Activated naive CD4-positive, alpha-beta T cell treated with anti-CD3 and anti-CD28 coated beads for 36 hours (primary cell): ENCODE measurements around the gene C2orf76. TPM values are rescaled to one million over a fixed set of nuclear protein-coding genes. Genes with fewer than 3 reads are reported as not detected.
"Not testable (repeated sequence)": the region's sequence is repeated elsewhere in the genome, so short reads cannot be mapped to it uniquely, and the experiment has no call there.

Experiments used
- CTCF ChIA-PET: fragments of 350-600 bp; sonication (Branson Sonifier 250); formaldehyde crosslinking; loops from one replicate; lab custom pipeline; 2021; ENCODE audit warnings: antibody characterized with exemption; lab: Charles Lee
- DNase-seq: peaks from one replicate; pipeline ENCODE4 v3.0.0-alpha.2; 2020
- H3K27ac Mint-ChIP-seq: one replicate; pipeline ENCODE4 v1.8.0; 2021; ENCODE audit warnings: mild to moderate bottlenecking, mixed read lengths
- H3K27me3 Mint-ChIP-seq: one replicate; pipeline ENCODE4 v1.8.0; 2021; ENCODE audit warnings: low read depth, mixed read lengths
- H3K36me3 Mint-ChIP-seq: one replicate; pipeline ENCODE4 v1.8.0; 2021; ENCODE audit warnings: low read depth, mixed read lengths
- H3K4me1 Mint-ChIP-seq: one replicate; pipeline ENCODE4 v1.8.0; 2021; ENCODE audit warnings: low read depth, mixed read lengths
- H3K4me3 Mint-ChIP-seq: one replicate; pipeline ENCODE4 v1.8.0; 2021; ENCODE audit warnings: mild to moderate bottlenecking, moderate library complexity, mixed read lengths
- H3K9me3 Mint-ChIP-seq: one replicate; pipeline ENCODE4 v1.8.0; 2021; ENCODE audit warnings: mixed read lengths
- intact Hi-C: fragments of 100-400 bp; cut with micrococcal nuclease; formaldehyde crosslinking; loops from one replicate; pipeline ENCODE4 v1.15.1; 2023
- total RNA-seq, 2 experiments: library from RNA; stranded (reverse); gene quantifications; one replicate each; pipeline ENCODE4 v1.2.3, GENCODE V29; 2021

C2orf76 gene
- total RNA-seq, 2 experiments from 2014 or later: 9.5 to 11.1 TPM

- H3K4me1 Mint-ChIP-seq, DNase-seq, H3K4me3 Mint-ChIP-seq, intact Hi-C loops, H3K27me3 Mint-ChIP-seq, H3K27ac Mint-ChIP-seq: not testable (repeated sequence)
- CTCF ChIA-PET: interaction anchor here (1.2 kb wide), 1 partner anchor 103 kb away, joined by 3 read pairs; no protein-coding TSS in a partner anchor
- H3K9me3 Mint-ChIP-seq: peaks cover 11% of the 10 kb centered on the region
- H3K36me3 Mint-ChIP-seq: peaks cover 52% of the 10 kb centered on the region
Observed at GRCh38 chr2:119373907-119374745, 7.5 kb upstream of the C2orf76 start.

GRCh38 chr2:119372778-119373568 lies 6.3 kb upstream of the C2orf76 start:
- no peak for DNase-seq
- no peaks in the 10 kb centered on the region for H3K27me3 Mint-ChIP-seq
- no peak overlapping the region for H3K27ac Mint-ChIP-seq
- peaks cover 11% of the 10 kb centered on the region for H3K4me1 Mint-ChIP-seq
- CTCF ChIA-PET: interaction anchor here (1.2 kb wide), 1 partner anchor 104 kb away, joined by 3 read pairs; no protein-coding TSS in a partner anchor
- peaks cover 11% of the 10 kb centered on the region for H3K9me3 Mint-ChIP-seq
- peaks cover 57% of the 10 kb centered on the region for H3K36me3 Mint-ChIP-seq
- H3K4me3 Mint-ChIP-seq: no peak overlapping the region
- intact Hi-C loops: no loop called here

- peaks cover 59% of the 10 kb centered on the region for H3K36me3 Mint-ChIP-seq
- H3K4me1 Mint-ChIP-seq: peaks cover 15% of the 10 kb centered on the region
- peaks cover 11% of the 10 kb centered on the region for H3K9me3 Mint-ChIP-seq
- CTCF ChIA-PET: no interaction called here
- no peak overlapping the region for H3K4me3 Mint-ChIP-seq
- intact Hi-C loops: no loop called here
- no peak for DNase-seq
- H3K27ac Mint-ChIP-seq: no peak overlapping the region
- no peaks in the 10 kb centered on the region for H3K27me3 Mint-ChIP-seq
Observed at GRCh38 chr2:119371111-119371510, 4.5 kb upstream of the C2orf76 start.

- no peak for DNase-seq
- intact Hi-C loops: loop anchor here (5.0 to 10.0 kb wide), 4 partner anchors 327 to 1358 kb away; partner anchors contain the start of genes CCDC93 and RALB
- CTCF ChIA-PET: interaction anchor here (0.7 kb wide), 1 partner anchor 10 kb away, joined by 3 read pairs; no protein-coding TSS in a partner anchor
- no peaks in the 10 kb centered on the region for H3K27me3 Mint-ChIP-seq
- H3K36me3 Mint-ChIP-seq: peaks cover 57% of the 10 kb centered on the region
- peaks cover 27% of the 10 kb centered on the region for H3K4me1 Mint-ChIP-seq
- peaks cover 11% of the 10 kb centered on the region for H3K9me3 Mint-ChIP-seq
- no peak overlapping the region for H3K4me3 Mint-ChIP-seq
- H3K27ac Mint-ChIP-seq: no peak overlapping the region
Observed at GRCh38 chr2:119369845-119370244, 3.2 kb upstream of the C2orf76 start.

- intact Hi-C loops: loop anchor here (2.0 to 10.0 kb wide), 8 partner anchors 311 to 1355 kb away; partner anchors contain the start of genes CCDC93, EPB41L5, RALB and TMEM177
- H3K27me3 Mint-ChIP-seq: no peaks in the 10 kb centered on the region
- H3K36me3 Mint-ChIP-seq: peaks cover 36% of the 10 kb centered on the region
- H3K4me3 Mint-ChIP-seq: peak overlapping the region; percentile 99
- peaks cover 3% of the 10 kb centered on the region for H3K9me3 Mint-ChIP-seq
- CTCF ChIA-PET: no interaction called here
- peaks cover 40% of the 10 kb centered on the region for H3K4me1 Mint-ChIP-seq
- peak; percentile 52 for DNase-seq
- H3K27ac Mint-ChIP-seq: peak overlapping the region; percentile 92
Observed at GRCh38 chr2:119367472-119368099, 952 bp upstream of the C2orf76 start.

- Mint-ChIP-seq H3K9me3 (no peaks in the 10 kb centered on the region), H3K36me3 (peaks cover 22% of the 10 kb centered on the region), H3K4me1 (peaks cover 42% of the 10 kb centered on the region), H3K27me3 (no peaks in the 10 kb centered on the region), H3K4me3 (peak overlapping the region; percentile 99), H3K27ac (peak overlapping the region; percentile 92)
- intact Hi-C loops: loop anchor here (1.0 to 10.0 kb wide), 11 partner anchors 313 to 1552 kb away; partner anchors contain the start of genes CCDC93, DDX18, EPB41L5 and INSIG2
- DNase-seq: no peak
- CTCF ChIA-PET: no interaction called here
Observed at GRCh38 chr2:119366161-119366648, 429 bp downstream of the C2orf76 start.

- no peaks in the 10 kb centered on the region for H3K9me3 Mint-ChIP-seq
- intact Hi-C loops: loop anchor here (5.0 to 10.0 kb wide), 4 partner anchors 332 to 1353 kb away; partner anchors contain the start of genes CCDC93 and RALB
- peaks cover 42% of the 10 kb centered on the region for H3K4me1 Mint-ChIP-seq
- H3K36me3 Mint-ChIP-seq: peaks cover 15% of the 10 kb centered on the region
- H3K27me3 Mint-ChIP-seq: no peaks in the 10 kb centered on the region
- peak overlapping the region; percentile 99 for H3K4me3 Mint-ChIP-seq
- CTCF ChIA-PET: no interaction called here
- H3K27ac Mint-ChIP-seq: peak overlapping the region; percentile 92
- DNase-seq: no peak
Observed at GRCh38 chr2:119365436-119365835, 1.2 kb downstream of the C2orf76 start.

- CTCF ChIA-PET: no interaction called here
- intact Hi-C loops: loop anchor here (5.0 to 10.0 kb wide), 4 partner anchors 333 to 1352 kb away; partner anchors contain the start of genes CCDC93 and RALB
- H3K27me3 Mint-ChIP-seq: no peaks in the 10 kb centered on the region
- no peak overlapping the region for H3K27ac Mint-ChIP-seq
- peaks cover 10% of the 10 kb centered on the region for H3K36me3 Mint-ChIP-seq
- peak overlapping the region; percentile 99 for H3K4me3 Mint-ChIP-seq
- peaks cover 39% of the 10 kb centered on the region for H3K4me1 Mint-ChIP-seq
- no peak for DNase-seq
- no peaks in the 10 kb centered on the region for H3K9me3 Mint-ChIP-seq
Observed at GRCh38 chr2:119364798-119365197, 1.8 kb downstream of the C2orf76 start.

GRCh38 chr2:119360423-119360966 lies 6.1 kb downstream of the C2orf76 start:
- no peak overlapping the region for H3K27ac Mint-ChIP-seq
- peaks cover 27% of the 10 kb centered on the region for H3K4me1 Mint-ChIP-seq
- H3K27me3 Mint-ChIP-seq: no peaks in the 10 kb centered on the region
- peaks cover 2% of the 10 kb centered on the region for H3K36me3 Mint-ChIP-seq
- no peaks in the 10 kb centered on the region for H3K9me3 Mint-ChIP-seq
- no peak for DNase-seq
- intact Hi-C loops: loop anchor here (10.0 kb wide), 1 partner anchor 894 kb away; the partner anchor contains the start of gene RALB
- CTCF ChIA-PET: no interaction called here
- H3K4me3 Mint-ChIP-seq: no peak overlapping the region

GRCh38 chr2:119359774-119360173 lies 6.9 kb downstream of the C2orf76 start:
- H3K27me3 Mint-ChIP-seq: no peaks in the 10 kb centered on the region
- CTCF ChIA-PET: interaction anchor here (0.6 kb wide), 1 partner anchor 79 kb away, joined by 3 read pairs; no protein-coding TSS in a partner anchor
- H3K4me3 Mint-ChIP-seq: no peak overlapping the region
- no peak for DNase-seq
- intact Hi-C loops: loop anchor here (10.0 kb wide), 1 partner anchor 895 kb away; the partner anchor contains the start of gene RALB
- peaks cover 21% of the 10 kb centered on the region for H3K4me1 Mint-ChIP-seq
- H3K9me3 Mint-ChIP-seq: no peaks in the 10 kb centered on the region
- H3K36me3 Mint-ChIP-seq: peaks cover 2% of the 10 kb centered on the region
- no peak overlapping the region for H3K27ac Mint-ChIP-seq

- Mint-ChIP-seq H3K4me3 (no peak overlapping the region), H3K27ac (no peak overlapping the region), H3K36me3 (peaks cover 2% of the 10 kb centered on the region), H3K27me3 (no peaks in the 10 kb centered on the region), H3K4me1 (peaks cover 6% of the 10 kb centered on the region), H3K9me3 (no peaks in the 10 kb centered on the region)
- intact Hi-C loops: no loop called here
- DNase-seq: no peak
- CTCF ChIA-PET: no interaction called here
Observed at GRCh38 chr2:119354860-119355259, 11.8 kb downstream of the C2orf76 start.
